NCI-H146 treated with DMSO at 0.1 percent for 48 hours (cell line): ENCODE results near the gene ZNF385D.

Source experiments
- DNase-seq: peaks from one replicate; lab custom pipeline; 2025; ENCODE audit not compliant: unreplicated experiment; lab: John Stamatoyannopoulos, UW

Gene ZNF385D

DNA sequence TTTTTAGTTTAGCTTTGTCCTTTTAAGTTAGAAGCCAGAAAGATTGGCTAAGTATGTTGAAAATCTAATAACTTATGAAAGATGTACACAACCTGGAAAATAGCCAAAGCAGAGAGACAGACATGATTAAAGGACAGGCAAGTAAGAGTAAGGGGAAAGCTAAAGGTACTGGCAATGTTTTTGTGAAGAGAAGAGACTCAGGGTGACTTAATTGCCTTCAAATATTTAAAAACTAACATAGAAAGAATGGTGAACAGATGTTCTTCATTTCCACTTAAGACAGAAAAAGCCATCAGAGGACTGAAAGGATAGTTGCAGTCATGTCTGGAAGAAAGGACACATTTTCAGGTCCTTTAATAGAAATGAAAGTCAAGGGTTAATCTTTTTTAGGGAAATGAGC, 68.8 kb downstream of the ZNF385D start:
- no peak for DNase-seq

DNA sequence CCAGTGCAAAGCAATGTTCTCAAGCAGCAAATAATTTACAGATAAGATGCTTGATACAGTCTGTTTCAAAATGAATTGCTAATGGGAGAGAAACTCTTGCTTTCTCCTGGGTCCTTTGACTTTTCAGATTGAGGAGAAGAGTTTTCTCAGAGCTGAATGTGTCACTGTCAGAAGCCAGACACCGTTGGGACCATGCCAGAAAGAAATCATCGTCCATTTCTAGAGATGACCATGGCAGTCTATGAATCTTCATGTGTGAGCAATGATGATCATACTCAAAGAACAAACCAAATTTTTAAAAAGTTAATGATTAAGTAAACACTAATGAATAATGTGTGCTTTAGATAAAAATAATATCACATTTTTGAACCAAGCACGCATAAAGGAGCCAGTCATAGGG, 77.6 kb downstream of the ZNF385D start:
- DNase-seq = no peak

DNA sequence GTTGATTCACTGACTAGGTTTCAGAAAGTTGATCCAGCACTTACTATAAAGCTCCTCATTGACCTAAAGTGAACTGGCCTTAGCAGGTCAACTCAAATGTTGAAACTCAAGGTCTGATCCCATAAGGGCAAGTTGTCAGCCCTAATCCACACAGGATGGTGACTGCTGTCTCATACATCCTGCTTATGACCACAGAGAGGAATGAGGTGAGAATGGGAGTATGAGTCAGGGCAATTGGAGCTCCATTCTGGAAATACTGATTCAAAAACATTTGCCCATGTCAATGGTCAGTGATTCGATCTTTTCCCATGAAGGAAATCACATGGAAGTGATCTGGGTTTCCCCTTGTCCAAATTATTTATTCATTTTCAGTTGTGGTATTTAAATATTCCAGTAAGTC, 78.7 kb downstream of the ZNF385D start:
- no peak for DNase-seq

DNA sequence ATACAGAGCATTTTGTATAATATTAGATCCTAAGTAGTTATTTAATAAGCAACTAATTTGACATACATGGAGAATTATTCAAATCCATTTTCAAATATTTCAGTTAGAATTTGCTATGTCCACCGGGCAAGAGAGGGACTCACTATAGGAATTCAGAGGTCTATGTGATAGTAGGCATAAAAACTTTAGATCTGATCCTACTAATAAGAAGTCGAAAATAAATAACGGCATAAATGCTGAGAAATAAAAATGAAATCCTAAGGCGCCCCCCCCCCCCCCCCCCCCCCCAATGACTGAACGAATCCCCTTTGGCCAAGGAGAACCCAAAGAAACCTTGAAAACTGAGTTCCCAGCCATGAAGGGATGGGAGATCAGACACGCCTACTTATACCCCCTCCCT, 80.6 kb downstream of the ZNF385D start:
- no peak for DNase-seq

DNA sequence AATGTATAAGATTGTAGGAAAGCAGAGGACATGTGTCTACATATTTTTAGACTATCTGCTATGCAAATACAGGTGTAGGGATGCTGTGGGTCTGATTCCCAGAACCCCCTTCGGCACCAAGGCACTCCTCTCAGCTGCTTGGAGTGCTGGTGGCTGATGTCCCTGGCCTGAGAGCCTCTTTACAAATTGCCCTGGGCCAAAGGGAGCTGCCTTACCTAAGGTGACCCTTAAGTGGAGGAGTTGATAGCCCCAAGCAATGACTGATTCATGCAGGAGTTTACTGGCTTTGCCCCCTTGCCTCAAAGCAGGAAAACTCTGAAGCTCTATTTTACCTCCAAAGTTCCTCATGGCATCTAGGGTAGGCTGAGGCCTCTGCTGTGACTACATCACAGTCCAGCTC, 83.0 kb downstream of the ZNF385D start:
- DNase-seq = no peak

DNA sequence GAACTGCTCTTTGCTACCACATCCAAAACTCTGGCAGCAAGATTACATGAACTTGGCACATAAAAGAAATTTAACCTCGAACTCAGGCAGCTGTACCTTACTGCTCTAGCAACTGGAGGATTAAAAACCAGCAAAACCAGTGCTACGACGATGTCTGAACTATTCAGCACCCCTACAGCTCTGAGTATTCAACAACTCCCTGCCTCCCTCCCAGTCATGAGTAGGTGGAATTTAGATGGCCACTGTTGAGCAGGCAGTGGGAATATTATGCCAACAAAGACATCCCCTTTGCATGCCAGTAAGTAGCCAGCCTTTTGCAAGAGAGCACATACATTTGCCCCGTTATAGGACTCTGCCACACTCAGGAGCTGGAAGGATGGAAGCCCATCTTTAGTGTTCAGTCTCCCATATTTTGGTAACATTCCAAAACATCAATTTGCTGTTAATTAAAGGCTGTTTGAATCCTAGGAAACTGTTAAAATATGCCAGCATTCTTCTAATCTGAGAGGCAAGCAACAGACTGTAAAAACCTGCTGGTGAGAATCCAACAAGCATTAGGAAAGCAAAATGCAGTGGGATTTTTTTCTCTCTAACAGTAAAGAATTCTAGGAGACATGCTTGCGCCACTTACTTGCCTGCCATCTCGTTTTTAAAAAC, 85.4 kb downstream of the ZNF385D start:
- no peak for DNase-seq

DNA sequence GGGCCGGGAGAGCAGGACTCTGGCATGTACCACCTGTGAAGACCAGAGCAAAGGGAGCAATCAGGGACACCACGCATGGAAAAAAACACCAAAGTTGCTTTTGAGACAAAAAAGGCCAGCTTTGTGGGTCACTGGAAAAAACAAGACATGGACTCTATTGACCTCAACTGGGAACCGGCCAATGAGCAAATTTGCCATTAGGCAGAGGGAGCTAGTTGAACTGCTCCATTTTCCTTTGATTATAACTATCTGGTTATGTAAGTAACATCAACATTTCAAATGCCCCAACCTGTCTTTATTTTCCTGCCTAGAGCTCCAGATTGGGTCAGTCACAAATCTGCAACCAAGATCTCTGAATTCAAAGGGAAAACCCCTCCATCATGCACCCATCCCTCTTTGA, 86.0 kb downstream of the ZNF385D start:
- no peak for DNase-seq

DNA sequence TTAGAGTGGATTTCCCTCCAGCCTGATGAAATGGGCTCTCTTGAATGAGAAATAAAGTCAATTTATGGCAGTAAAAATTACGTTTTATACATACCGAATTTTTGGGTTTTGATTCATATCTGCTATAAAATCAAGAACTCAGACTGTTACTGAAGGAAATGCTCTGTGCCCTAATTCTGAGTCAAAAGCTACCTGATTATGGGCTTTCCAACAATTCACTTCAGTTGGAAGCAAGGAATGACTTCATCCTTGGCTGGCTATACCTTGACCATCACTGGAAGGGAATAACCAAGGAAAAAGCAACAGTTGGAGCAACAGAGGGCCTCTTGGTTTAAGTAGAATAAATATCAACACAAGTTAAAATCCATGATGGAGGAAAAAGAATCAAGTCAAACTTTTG, 88.6 kb downstream of the ZNF385D start:
- no peak for DNase-seq

DNA sequence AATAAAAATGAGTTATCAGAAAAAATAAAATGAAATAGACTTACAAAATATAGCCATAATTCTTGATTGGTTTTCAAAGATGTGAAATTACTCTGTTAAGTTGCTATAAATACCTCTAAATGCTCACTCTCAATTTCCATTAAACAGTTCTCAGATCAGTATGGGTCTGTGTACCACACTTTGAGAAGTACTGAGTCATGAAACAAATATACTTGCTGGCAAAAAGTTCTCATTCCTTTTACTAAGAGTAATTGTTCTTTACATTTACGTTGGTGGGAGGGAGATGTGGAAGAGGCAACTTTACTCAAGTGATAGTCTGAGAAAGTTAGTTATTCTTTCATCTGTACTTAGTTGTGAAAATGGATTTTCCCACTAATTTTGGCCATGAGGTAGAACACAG, 96.3 kb downstream of the ZNF385D start:
- DNase-seq = no peak

DNA sequence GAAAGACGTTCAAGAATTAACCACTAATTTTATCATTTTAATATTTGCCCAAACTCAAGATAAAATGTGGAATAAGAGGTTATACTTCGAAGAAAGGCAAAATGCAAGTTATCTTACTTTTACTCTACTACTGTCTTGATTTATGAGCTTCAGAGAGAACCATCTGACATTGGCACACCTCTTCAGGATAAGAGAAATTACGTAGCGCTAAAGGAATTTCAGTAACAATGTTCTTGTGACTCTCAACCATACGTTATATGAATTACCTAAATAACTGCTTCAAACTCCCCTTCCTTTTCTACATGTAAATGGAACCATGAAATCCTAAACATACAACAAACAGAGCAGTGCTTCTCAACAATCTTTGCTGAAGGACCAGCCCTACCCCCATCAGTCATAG, 96.8 kb downstream of the ZNF385D start:
- DNase-seq = no peak

DNA sequence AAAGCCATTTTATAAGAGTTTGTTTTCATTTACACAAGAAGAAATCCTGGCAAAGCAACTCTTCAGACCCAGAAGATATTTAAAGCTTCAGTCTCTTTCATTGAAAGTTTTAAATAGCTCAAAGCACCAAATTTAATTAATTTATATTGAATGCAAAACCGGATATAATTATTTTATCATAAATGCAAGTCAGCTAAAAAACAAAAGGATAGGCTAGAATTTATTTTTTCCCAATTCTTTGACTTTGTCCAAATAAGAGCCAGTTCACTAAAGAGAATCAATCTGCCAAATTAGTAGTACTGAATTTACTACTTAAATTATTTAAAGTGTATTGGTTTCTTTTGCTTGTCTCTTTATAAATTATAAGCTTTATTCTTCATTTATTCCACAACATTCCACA, 101.5 kb downstream of the ZNF385D start:
- no peak for DNase-seq

DNA sequence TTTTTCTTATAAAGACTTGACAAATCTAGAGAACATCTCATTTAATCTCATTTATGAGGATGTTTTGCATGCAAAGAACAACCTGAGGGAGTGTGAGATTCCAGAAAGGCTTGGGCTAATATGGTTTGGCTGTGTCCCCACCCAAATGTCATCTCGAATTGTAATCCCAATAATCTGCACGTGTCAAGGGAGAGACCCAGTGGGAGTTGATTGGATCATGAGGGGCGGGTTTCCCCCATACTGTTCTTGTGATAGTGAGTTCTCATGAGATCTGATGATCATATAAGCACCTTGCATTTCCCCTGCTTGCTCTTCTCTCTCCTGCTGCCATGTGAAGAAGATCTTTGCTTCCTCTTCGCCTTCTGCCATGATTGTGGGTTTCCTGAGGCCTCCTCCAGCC, 103.0 kb downstream of the ZNF385D start:
- no peak for DNase-seq

DNA sequence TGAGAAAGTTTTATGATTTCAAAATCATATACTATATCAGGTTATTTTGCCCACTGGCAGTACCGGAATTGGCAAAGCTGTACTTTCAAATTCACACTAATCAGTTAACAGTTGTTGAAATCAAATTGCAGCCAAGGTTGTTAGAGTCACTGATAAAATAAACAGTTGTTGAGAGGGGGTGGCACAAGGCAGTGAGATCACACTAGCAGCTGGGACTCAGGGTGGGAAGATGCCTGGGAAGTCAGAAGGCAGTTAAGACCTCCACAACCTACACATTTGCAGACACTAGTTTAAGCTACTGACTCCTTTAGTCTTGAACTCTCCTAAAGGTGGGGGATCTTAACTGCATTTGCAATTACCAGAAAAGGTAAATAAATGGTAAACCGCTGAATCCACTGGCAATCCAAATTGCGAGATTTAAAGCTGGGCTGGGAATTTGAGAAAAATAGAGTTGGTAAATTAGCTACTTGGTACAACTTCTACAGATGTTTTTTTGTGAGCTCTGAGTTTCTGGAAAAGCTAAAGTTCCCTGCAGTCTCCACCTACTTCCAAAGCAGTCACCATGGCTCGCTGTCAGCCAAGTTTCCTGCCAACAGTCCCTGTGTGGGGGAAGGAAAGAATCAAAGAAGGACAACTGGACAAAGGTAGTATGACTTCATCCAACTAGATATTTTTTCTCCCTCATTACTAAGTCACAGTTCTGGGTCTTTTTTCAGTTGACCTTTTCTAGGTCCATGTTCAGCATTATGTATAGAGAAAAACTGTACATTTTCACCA, 105.7 kb downstream of the ZNF385D start:
- no peak for DNase-seq

DNA sequence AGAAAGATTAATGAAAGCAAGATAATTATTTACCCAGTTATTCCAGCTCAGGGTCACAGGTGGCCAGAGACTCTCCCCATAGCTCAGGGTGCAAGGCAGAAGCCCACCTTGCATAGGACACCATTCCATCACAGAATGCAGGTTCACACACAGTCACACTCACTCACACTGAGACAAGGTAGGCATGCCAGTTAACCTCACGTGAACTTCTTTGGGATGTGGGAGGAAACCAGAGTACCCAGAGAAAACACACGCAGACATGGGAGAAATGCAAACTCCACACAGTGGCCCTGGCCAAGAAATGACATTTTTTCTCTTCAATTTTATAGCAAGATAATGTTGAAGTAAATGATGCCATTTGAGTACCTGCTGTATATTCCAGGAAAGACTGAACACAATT, 106.7 kb downstream of the ZNF385D start:
- no peak for DNase-seq

DNA sequence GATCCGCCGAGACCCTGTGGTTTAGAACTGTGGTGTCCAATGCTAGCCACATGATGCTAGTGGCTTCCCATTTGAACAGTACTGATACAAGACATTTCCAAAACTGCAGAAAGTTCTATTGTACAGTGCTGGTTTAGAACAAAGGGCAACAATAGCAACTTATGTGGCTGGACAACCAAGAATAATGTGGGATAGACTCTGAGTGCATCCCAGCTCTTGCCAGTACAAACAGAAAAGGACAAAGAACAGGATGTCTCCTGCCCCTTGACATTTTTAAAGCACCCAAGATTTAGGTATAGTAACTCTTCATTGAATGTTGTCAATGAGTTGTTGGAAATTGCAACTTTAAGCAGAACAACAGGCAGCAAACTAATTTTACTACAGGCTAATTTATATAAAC, 107.3 kb downstream of the ZNF385D start:
- no peak for DNase-seq

DNA sequence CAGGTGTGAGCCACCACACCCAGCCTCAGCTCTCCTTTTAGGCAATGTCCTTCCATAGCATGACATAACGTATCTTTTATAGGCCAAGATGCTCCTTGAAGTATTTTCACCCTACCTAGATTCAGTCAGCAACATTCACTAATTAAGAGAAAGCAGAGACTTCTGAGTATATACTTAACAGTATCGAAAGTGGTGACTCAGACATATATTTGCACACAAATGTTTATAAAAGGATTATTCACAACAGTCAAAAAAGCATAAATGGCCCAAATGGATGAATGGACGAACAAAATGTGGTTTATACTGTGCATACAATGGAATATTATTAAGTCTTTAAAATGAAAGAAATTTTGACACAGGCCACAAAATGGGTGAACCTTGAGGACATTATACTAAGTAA, 108.6 kb downstream of the ZNF385D start:
- DNase-seq = no peak

DNA sequence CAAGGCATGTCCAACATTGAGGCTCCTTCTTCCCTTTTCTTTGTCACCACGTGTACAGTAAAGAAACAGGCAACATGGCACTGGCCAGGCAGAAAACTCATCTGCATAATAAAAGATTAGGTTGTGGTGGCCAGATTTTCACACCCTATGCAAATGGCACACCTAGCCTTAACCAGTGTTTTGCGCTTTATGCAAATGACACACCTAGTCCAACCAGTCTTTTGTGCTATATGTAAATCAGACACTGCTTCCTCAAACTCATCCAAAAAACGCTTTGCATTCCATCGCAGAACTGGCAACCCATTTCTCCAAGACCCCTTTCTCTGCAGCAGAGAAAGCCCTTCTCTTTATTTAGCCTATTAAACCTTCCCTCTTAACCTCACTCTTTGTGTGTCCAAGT, 109.1 kb downstream of the ZNF385D start:
- DNase-seq = no peak

DNA sequence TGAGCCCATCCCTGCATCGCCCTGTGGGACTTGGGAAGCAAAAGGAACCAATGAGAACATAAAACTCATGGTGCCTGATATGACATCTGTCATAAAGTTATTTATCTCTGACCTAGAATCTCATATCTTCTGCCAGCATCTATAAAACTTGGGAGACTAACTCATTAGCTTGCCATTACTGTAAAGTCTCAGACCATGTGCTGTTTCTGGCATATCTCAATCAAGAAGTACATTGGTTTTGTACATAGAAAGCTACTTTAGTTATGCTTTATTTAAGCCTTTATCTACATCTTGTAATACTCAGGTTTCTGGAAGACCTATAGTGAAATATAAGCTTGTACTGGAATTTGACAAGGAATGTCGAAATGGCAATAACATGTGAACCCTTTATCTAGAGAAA, 112.5 kb downstream of the ZNF385D start:
- DNase-seq = no peak

DNA sequence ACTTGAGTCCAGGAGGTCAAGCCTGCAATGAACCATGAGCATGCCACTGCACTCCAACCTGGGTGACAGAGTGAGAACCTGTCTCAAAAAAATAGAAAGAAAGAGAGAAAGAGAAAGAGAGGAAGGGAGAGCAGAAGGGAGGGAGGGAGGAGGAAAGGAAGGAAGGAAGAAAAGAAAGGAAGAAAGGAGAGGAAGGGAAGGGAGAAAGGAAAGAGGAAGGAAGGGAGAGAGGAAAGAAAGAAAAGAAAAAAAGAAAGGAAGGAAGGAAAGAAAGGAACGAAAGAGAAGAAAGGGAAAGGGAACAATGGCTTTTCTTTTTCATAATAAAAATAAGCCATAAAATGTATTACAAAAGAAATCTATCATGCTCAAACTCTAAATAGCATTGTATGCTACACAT, 116.9 kb downstream of the ZNF385D start:
- no peak for DNase-seq

DNA sequence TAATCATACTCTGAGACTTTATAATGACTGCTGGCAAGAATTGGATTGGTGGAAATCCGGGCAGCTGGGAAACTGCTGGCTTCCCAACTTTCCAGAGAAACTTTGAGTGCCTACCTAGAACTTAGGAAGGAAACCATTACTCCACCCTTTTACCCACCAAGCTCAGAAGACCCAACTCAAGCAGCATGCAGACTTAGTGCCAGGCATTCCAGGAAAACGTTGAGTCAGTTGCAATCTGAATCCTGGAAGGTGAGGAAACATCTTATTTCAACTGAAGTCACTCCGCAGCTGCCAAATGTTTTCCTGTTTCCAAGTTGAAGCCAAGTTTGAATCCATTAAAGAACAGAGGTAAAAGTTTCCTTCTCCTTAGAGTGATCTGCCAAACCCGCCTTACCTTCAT, 126.5 kb downstream of the ZNF385D start:
- no peak for DNase-seq

DNA sequence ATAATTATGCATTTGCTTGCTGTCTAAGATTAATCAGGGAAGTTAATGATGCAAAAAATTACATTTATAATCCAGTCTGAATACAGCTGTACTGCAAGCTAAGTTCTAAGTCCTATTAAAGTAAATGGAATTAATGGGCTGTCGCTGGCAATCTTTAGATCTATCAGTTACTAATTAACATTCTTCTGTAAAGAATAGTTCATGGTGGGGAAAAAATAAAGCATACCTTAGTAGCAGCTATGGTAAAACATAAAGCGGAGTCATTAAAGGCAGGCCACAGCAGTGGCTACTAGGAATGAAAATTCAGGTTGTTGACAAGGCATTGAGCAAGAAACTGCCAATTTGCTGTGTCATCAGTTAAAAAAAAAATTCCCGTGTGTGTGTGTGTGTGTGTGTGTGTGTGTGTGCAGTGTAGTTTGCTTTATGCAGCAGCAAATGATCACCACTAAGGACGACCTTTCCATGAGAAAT, 129.8 kb downstream of the ZNF385D start:
- no peak for DNase-seq

DNA sequence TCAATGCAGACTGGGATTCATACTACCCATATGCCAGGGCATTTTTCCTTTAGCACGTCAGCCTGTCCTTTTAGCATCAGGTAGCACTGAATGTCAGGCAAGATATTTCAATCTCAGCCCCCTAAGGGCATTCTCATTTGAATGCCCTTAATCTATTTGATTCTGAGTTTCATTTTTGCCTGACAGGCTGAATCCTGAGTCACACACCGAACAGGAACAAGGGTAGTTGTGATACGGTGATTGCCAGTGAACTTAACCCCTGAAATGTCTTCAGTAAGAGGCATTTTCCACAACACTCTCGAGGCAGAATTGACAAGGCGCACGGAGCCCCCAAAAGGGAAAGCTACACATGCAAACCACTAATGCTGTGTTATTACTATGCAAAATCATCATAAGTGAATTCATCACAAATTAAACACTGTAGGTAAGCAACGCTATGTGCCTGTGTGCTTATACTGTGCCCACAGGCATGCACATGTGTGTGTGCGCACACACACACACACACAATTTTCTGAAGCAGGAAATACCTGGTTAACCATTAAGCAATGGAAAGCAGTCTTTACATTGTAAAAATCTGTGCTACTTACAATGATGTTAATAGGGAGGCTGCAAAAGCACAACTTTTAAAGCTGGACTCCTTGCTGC, 130.4 kb downstream of the ZNF385D start:
- no peak for DNase-seq
